SH-SY5Y (cell line): ENCODE results near the gene AFM.

Experiments
- GATA2 ChIP-seq: IDR thresholded peaks from 2 replicates; pipeline ENCODE4 v1.6.1; 2011; ENCODE audit warnings: mild to moderate bottlenecking, low read depth, low read length
- GATA3 ChIP-seq: IDR thresholded peaks from 2 replicates; pipeline ENCODE4 v1.6.1; 2011; ENCODE audit warnings: low read depth, mild to moderate bottlenecking, low read length, moderate library complexity

- TF ChIP-seq GATA2 (no peak), GATA3 (no peak)
Measured at GRCh38 chr4:73485085-73485484, 3.5 kb downstream of the AFM start.
